GM18519 (cell line): ENCODE data around the gene UBE3B.

ENCODE experiments used
- ATAC-seq: cut with Tn5 transposase; IDR thresholded peaks from one replicate; pipeline ENCODE4 v1.9.1; 2021; ENCODE audit warnings: mild to moderate bottlenecking, moderate library complexity; ENCODE audit not compliant: unreplicated experiment, low FRiP score

The UBE3B gene

DNA sequence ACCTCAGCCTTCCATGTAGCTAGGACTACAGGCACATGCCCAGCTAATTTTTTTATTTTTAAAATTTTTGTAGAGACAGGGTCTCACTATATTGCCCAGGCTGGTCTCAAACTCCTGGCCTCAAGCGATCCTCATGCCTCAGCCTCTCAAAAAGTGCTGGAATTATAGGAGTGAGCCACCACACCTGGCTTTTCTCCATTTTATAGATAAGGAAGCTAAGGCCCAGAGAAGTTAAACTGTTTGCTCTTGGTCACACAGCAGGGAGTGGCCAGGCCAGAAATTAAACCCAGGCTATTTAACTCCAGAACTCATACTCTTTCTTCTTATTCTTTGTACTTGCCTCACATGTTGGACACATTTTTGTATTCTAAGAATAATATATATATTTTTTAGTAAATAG is 16.5 kb downstream of the UBE3B start:
- ATAC-seq, result no peak

DNA sequence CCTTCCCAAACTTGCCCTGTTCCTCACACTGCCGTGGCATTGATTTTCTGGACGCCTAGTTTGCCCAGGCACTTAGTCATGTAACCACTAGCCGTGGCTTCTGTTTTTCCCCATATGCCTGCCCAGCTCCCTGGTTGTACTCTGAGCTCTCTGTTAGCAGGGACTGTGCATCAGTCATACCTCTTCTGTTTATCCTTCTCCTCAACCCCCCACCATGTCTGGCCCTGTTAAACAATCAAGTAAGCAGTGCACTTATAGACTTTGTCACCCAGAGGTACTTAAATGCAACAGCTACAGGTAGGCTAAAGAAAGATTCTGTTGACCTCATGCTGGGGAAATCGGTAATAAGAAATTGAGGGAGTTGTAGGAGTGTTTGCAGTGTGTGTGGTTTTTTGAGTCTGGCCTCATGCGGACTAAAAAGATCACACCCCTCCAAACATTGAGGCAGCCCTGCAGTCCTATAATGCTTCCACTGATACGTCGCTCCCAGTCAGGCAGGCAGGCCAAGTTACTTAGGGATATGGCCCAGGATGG is 17.0 kb downstream of the UBE3B start:
- no peak for ATAC-seq

DNA sequence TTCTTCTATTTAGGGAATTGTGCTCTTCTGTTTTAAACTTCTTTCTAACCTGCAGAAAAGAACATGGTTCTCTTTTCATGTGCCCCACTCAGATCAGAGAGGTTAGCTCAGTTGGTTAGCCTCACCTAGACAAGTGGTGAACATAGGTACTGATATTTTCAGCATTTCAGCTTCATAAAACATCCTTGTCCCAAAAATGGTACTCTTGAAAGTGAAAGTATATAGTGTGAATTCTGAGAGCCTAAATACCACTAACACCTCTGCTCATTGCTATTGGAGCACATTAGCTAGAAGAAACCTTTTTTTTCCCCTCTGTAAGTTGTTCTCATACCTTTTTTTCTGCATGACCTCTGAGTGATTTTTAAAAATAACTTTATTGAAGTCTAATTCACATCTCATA is 17.6 kb downstream of the UBE3B start:
- no peak for ATAC-seq

DNA sequence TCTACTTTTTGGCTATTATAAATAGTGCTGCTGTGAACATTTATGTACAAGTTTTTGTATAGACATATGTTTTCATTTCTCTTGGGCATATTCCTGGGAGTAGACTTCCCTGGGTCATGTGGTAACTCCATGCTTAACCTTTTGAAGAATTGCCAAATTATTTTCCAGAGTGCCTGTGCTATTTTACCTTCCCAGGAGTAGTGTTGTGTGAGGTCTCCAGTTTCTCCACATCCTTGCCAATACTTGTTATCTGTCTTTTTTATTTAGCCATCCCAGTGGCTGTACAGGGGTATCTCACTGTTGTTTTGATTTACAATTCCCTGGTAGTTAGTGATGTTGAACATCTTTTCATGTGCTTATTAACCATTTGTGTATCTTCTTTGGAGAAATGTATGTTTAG is 18.9 kb downstream of the UBE3B start:
- ATAC-seq, result no peak

DNA sequence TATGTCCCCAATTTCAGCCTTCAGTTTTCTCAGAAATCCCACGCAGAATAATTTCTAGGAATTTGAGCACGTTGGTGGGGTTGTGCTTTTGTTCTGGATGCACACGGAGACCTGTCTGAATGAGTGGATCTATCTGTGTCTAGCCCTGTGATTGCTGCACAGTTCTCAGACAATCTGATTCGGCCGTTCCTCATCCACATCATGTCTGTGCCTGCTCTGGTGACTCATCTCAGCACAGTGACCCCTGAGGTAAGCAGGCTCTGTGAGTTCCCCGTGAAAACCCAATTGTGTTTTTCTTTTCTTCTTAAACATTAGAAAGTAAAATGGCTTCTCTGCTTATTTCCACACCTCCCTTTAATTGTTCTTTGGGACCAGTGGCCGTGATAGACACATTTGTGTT is 20.2 kb downstream of the UBE3B start:
- no peak for ATAC-seq

DNA sequence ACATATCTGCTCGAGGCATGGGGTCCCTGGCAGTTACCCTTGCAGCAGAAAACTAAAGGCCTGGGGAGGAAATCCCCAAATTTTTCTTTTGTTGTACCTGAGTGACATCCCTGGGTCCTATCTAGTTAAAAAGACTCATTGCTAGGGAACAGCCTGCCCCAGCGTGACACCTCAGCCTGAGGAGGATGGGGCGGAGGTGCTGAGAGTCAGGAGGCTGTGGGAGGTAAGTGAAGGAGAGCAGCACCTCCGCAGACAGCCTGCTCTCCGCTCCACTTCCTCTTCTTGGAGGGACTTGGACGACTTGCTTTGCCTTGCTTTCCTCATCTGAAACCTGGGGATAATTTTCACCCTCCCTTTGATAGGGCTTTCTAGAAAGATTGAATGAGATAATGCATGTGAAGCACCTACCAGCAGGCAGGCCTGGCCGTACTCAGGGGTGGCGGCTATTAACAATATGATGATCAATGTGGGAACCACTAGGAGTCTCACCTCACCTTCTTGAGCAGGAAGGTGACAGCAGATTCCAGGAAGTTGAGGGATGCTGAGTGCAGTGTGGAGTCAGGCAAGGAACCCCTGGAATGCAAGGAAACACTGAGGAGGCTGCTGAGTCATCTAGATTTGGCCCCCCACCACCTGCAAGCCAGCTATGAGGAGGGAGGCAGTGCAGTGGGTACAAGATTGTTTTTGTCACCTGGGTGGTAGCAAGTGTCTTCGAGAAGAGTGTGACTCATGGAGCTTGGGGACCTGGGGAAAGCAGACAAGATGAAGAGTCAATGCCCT is 23.2 kb downstream of the UBE3B start:
- ATAC-seq, result no peak

DNA sequence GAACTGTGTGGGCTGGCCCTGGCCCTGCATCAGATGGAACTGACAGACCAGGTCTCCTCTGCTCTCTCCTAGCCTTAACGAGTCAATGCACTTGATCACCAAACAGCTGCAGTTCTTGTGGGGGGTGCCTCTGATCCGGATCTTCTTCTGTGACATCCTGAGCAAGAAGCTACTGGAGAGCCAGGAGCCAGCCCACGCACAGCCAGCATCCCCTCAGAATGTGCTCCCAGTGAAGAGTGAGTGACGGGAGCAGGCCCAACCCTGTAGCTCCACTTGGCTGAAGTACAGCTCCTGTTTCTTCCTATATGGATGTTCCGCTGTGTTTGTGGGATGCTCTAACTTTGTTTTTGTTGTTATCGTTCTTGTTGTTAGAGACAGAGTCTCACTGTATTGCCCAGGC is 23.9 kb downstream of the UBE3B start:
- no peak for ATAC-seq

DNA sequence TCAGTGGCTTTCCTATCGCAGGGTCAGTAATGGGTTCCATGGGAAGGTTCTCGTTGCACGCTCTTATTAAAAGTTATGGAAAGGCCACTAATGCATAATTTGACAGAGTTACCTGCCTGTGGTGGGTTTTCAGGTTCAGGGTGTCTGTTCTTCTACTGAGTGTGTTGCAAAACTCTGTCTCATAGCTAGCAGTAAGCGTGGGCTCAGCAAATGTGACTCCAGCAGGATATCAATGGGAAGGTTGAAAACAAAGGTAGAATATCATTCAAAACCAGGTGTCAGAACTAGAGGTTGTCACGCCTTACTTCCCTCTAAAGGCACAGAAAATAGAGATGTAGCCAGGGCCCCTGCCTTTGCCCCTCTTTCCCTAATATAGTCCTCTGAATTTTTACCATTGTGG is 24.9 kb downstream of the UBE3B start:
- no peak for ATAC-seq

DNA sequence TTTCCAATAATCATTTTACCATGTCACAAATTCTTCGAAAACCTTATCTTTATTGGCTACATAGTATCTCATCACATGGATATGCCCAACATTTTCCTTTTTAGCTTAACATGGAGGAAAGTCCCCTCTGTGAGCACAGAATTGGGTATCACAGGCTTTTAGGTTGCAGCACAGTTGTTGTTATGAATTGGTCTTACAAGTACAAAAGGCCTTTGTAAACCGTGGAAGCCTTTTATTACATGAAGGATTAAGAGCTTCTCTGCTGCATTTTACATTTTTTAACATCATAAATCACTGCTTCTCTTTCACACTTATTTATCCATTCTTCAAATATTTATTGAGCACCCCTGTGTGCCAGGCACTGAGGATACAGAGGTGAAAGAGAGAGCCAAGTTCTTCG is 26.2 kb downstream of the UBE3B start:
- ATAC-seq, result no peak

DNA sequence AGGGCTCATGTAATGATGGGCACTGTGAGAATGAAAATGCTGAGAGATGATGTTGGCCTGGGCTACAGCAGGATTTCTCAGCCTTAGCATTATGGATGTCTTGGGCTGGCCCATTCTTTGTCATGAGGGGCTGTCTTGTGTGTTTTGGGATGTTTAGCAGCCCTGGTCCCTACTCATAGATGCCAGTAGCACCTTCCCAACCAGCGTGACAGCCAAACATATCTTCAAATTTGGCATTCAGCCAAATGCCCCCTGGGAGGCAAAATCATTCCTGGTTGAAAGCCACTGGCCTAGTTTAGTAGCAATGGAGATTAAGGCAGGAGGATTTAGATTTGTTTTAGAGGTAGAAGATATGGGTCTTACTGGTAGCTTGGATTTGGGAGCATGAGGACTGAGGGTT is 26.6 kb downstream of the UBE3B start:
- no peak for ATAC-seq

DNA sequence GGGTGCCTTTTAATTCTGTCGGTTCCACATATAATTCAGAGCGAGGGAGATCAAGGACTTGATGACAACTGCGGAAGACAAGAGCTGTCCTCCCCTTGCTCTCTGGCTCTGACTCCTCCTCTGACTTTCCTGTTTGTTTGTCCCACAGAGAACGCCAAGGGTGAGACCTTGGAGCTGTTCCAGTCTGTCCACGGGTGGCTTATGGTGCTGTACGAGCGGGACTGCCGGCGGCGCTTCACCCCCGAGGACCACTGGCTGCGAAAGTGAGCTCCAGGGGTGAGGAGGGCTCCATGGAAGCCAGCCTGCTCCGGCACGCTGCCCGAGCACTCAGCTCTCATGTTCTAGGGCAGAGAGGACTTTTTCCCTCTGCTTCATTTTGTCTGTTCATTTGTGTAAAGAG is 32.8 kb downstream of the UBE3B start:
- ATAC-seq, result no peak

DNA sequence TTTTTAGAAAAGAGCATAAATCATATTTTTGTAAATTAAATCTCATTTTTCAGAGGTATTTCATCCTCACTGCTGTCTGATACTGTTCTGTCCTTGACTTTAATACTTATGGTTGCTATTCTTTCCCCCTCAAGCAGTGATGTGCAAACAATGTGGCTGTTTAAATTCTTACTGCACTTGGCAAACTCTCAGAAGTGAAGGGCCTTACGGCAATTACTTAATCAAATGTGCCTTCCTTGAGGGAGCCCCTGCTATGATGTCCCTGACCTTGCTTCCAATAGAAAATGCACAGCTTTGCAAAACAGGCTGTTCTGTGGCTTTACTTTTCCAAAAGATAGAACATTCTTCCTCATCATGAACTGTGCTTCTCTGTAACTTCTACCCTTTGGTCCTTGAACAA is 35.2 kb downstream of the UBE3B start:
- no peak for ATAC-seq

DNA sequence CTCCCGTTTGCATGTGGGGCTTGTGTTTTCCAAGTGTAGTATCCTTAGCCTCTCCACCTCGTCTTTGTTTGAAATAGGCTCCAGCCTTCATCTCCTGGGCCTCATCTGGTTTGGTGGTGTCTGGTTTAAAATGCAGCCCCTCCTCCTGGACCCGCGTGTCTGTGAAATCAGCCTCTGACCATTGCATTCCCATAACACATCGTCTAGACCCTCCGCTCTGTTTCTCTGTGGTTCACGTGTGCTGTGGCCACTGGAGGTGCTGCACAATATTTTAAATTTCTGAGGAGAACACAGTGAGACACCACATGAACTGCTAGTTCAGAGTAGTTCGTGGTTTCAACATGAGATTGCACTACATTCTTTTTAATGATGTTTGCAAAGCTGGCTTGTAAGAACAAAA is 35.6 kb downstream of the UBE3B start:
- no peak for ATAC-seq

DNA sequence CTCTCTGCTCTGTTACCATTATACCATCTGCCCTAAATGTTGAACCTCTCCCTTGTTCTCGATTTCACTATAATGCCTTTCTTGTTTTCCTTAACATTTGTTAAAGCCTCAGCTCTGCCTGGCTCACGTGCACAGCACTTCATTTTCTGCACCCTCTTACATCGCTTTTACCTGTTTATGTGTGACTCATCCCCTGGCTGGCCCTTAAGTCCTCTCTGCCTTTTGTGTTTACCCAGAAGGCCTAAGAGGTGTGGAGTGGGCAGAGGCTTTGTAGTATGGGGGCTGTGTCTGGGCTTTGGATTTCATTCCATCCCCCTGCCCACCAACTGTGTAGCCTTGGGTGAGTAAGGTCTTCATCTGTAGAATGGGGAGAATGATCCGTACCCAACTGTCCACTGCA is 36.5 kb downstream of the UBE3B start:
- no peak for ATAC-seq

DNA sequence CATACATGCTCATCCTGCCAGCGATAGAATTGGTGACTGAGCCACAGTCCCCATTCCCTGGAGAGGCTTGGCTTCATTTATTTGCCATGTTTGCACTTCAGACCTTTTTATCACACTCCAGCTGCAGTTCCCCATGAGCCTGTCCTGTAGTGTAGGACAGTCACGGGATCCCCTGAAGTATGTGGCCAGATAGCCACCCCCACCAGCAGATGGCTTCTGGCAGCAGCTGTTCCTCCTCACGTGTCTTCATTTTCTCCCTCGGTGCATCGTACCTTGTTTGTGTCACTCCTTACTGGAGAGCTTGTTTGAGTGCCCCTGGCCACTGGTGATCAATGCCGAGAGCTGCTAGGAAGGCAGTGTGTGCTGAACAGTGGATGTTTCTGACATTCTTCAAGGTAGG is 40.2 kb downstream of the UBE3B start:
- no peak for ATAC-seq

DNA sequence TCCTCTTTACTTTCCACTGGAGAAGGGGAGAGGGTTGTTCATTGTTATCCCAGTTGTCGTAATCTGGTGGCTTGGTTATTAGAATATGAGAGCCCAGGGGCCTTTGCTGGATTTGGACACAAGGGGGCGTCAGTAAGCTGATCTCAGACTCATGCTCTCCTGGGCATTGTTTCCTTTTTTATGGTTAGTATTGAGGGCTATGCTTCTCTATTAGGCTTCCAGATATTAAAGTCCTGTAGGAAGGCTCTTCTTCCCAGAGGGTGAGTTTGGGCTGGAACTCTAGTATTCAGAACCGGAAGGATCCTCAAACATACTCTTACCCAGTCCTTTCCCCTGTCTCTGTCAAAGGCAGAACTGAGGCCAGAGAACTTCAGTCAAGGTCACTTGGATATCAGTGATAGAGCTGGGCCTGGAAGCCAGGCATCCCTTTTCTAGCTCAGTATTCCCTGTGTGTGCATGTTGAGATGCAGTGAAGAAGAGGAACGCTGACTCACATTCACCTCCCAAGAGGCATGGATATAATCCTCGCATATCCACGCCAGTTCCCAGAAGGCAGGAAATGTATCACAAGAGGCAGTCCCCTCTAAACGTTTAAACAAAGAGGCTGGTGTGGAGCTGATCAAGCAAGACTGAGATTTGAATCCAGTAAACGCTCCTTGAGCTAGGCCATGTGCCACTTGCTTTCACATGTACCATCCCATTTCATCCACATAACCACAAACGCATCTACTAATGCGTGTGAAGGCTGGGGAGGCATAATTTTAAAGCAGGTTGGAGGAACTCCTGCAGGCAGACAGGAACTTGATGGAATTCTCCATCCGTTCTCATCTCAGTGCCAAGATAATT is 41.6 kb downstream of the UBE3B start:
- no peak for ATAC-seq

DNA sequence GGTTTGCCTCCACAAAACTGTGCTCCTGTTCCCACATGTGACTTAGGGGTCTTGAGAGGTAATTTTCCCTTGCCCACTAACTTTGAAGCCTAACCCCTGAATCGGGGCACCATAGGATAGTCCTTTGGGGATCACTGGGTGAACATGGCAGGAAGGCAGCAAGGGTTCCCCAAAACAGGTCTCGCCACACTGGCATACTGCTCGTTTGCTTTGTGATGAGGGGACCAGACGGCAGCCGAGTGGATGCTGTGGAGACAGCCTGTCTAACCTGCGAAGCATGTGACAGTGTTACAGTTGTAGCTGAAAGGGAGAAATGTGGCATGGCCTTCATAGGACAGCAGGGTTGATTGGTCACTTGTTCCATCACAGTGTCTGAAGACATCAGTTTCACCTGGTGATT is 42.4 kb downstream of the UBE3B start:
- no peak for ATAC-seq

DNA sequence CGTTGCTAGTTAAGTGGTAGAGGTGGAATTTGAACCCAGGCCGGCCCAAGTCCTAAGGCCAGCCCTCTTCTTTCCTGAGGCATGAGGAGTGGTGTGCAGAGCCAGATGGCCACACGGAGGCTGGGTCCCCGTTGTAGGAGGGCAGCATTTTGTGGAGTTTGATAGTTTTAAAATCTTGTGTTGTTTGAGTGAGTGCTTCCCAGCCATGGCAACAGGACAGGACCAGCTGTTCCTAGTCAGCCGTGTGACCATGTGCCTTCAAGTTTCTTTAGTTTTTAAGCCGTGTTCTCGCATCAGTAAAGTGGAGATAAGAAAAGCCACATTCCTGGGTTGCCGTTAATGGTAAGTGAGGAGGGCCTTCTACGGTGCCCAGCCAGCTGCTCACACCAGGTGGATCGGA is 44.4 kb downstream of the UBE3B start:
- no peak for ATAC-seq

DNA sequence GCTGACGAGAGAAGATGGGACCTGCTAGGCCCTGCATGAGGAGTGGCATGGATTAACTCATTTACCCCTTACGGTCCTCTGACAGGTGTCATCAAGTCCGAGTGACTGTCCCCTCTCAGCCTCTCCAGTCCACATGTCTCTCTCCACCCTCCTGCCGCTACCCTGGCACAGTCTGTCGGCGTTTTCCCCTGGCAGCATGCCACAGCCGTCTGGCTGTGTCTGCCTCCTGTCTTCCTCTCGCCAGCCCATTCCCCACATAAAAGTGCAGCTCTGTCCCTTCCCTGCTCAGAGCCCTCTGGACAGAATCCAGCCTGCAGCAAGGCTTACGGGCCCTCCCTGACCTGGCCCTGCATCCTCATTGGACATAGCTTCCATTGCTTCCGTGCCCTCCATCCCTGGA is 45.6 kb downstream of the UBE3B start:
- no peak for ATAC-seq

DNA sequence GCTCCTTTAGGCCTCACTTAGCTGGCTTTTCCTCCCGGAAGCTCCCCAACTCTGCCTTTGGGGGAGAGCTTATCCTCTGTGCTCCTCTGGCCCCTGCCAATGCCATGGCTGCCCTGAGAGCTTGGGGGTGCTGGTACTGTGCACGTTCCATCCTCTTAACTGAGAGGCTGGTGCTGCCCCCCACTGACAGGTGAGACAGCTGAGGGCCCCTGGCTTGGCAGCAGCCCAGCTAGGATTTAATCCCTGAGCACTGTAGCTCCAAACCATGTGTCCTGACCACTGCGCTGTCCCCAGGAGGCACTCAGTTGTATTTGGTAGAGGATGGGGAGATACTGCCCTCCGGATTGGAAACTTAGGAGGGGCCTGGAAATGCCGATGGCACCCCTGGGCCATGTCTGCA is 46.1 kb downstream of the UBE3B start:
- ATAC-seq, result no peak

DNA sequence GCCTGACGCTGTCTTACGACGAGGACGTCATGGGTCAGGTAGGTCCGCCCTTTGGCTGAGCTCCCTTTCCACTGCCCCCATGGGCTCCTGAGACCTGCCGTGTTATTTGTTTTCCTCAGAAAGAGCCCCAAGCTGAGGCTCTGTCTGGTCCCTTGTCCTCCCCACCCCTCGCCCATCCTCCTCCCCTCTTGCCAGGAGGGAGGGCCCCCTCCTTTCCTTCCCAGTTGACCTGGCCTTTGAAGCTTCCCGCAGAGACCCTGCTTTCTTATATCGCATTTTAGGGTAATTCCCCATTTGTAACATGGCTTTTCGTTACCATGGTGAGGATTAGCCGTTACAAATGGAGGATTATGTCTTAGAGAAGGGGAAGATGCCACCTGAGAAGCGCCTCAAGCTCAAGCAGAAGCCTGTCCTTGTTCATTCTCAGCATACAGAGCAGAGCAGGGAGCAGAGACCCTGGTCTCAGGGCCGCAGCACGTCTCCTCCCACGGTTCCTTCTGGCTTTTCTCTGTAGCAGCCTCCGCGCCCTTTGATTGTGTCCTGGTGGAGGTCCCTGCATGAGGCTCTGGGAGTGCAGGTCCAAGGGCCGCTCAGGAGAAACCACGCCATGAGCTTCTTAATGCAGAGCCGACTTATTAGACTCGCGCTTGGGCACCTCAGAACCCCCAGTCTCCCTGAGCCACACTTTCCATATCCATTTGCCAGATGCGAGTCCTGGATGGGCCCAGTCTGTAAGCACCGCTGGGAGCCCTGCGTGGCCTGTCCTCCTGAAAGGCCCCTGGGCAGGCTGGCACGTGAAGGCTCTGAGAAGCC is 47.2 kb downstream of the UBE3B start:
- ATAC-seq, result no peak
